Neural cell (in vitro differentiated cells): ENCODE results near the gene MEGF11. TPM values are rescaled to one million over a fixed set of nuclear protein-coding genes. Genes with fewer than 3 reads are reported as not detected.

ENCODE experiments used
- H2AFZ ChIP-seq: fragments of 200-600, 300-800 bp; sonication (generic), shearing (Covaris generic); 2 replicates; pipeline ENCODE4 v1.6.0; 2014; ENCODE audit warnings: low read depth, mild to moderate bottlenecking, antibody characterized with exemption, low read length, moderate library complexity
- H3F3A ChIP-seq: fragments of 200-600 bp; shearing (Covaris generic); 2 replicates; pipeline ENCODE4 v1.6.1; 2016; ENCODE audit warnings: mild to moderate bottlenecking, moderate library complexity, mixed read lengths, antibody characterized with exemption, low read length; ENCODE audit not compliant: insufficient read depth, poor library complexity, severe bottlenecking
- H3K27ac ChIP-seq: fragments of 200-600, 300-800 bp; sonication (generic), shearing (Covaris generic); 2 replicates; pipeline ENCODE4 v1.5.1; 2014; ENCODE audit warnings: mild to moderate bottlenecking, low read length, moderate library complexity
- H3K27me3 ChIP-seq: fragments of 300-800, 200-600 bp; sonication (generic), shearing (Covaris generic); 2 replicates; pipeline ENCODE4 v1.6.0; 2014; ENCODE audit warnings: mild to moderate bottlenecking, low read depth, low read length, moderate library complexity; ENCODE audit not compliant: insufficient read depth
- H3K36me3 ChIP-seq: fragments of 300-800, 200-600 bp; sonication (generic), shearing (Covaris generic); 2 replicates; pipeline ENCODE4 v1.5.1; 2014; ENCODE audit warnings: mild to moderate bottlenecking, antibody characterized with exemption, low read length, moderate library complexity; ENCODE audit not compliant: insufficient read depth
- H3K4me2 ChIP-seq: fragments of 300-800, 200-600 bp; sonication (generic), shearing (Covaris generic); 2 replicates; pipeline ENCODE4 v1.6.0; 2014; ENCODE audit warnings: mild to moderate bottlenecking, low read length
- H3K4me3 ChIP-seq: fragments of 300-800, 200-600 bp; sonication (generic), shearing (Covaris generic); 2 replicates; pipeline ENCODE4 v1.5.1; 2014; ENCODE audit warnings: mild to moderate bottlenecking, low read length, moderate library complexity
- H3K79me2 ChIP-seq: fragments of 200-600 bp; shearing (Covaris generic); replicated peaks from 2 replicates; pipeline ENCODE4 v1.6.0; 2014; ENCODE audit warnings: mild to moderate bottlenecking, low read length, moderate library complexity; ENCODE audit not compliant: insufficient read depth
- H3K9ac ChIP-seq: fragments of 300-800, 200-600 bp; sonication (generic), shearing (Covaris generic); 2 replicates; pipeline ENCODE4 v1.6.1; 2016; ENCODE audit warnings: mild to moderate bottlenecking, low read length, mixed read lengths
- H3K9me2 ChIP-seq: fragments of 200-600 bp; shearing (Covaris generic); 2 replicates; pipeline ENCODE4 v1.6.1; 2016; ENCODE audit warnings: mild to moderate bottlenecking, low read length, mixed read lengths; ENCODE audit not compliant: insufficient read depth
- H3K9me3 ChIP-seq: fragments of 200-600, 300-800 bp; sonication (generic), shearing (Covaris generic); 2 replicates; pipeline ENCODE4 v1.6.1; 2016; ENCODE audit warnings: mild to moderate bottlenecking, mixed run types, low read length, moderate library complexity, mixed read lengths
- H4K20me1 ChIP-seq: fragments of 200-600 bp; shearing (Covaris generic); 2 replicates; pipeline ENCODE4 v1.6.1; 2016; ENCODE audit warnings: mild to moderate bottlenecking, mixed run types; ENCODE audit not compliant: insufficient read depth
- EP300 ChIP-seq: fragments of 450-650 bp; conservative IDR thresholded peaks from 2 replicates; pipeline ENCODE4 v1.6.1; 2014; ENCODE audit warnings: antibody characterized with exemption, mild to moderate bottlenecking, moderate library complexity; ENCODE audit not compliant: poor library complexity, severe bottlenecking
- EZH2 ChIP-seq: fragments of 200-600, 300-800 bp; shearing (Covaris generic), sonication (generic); IDR thresholded peaks from 2 replicates; pipeline ENCODE4 v1.6.1; 2014; ENCODE audit warnings: antibody characterized with exemption, low read length, borderline replicate concordance, mild to moderate bottlenecking; ENCODE audit not compliant: insufficient read depth, poor library complexity, severe bottlenecking
- MXI1 ChIP-seq: fragments of 450-650 bp; conservative IDR thresholded peaks from 2 replicates; pipeline ENCODE4 v1.6.1; 2014; ENCODE audit warnings: antibody characterized with exemption, mild to moderate bottlenecking; ENCODE audit not compliant: poor library complexity, severe bottlenecking
- POLR2AphosphoS5 ChIP-seq: IDR thresholded peaks from 2 replicates; pipeline ENCODE4 v1.6.1; 2012
- RAD21 ChIP-seq: fragments of 450-650 bp; conservative IDR thresholded peaks from 2 replicates; pipeline ENCODE4 v1.6.1; 2014; ENCODE audit warnings: antibody characterized with exemption, mild to moderate bottlenecking, moderate library complexity
- SMC3 ChIP-seq: fragments of 450-650 bp; conservative IDR thresholded peaks from 2 replicates; pipeline ENCODE4 v1.6.1; 2014; ENCODE audit warnings: antibody characterized with exemption, mild to moderate bottlenecking, moderate library complexity; ENCODE audit not compliant: poor library complexity
- TAF1 ChIP-seq: IDR thresholded peaks from 2 replicates; pipeline ENCODE4 v1.6.1; 2012; ENCODE audit warnings: low read depth
- polyA plus RNA-seq: library from polyadenylated mRNA; depleted of rRNA; stranded (reverse); fragments of >200 nt; gene quantifications from 2 replicates; pipeline ENCODE4 v1.2.3, GENCODE V29; 2014
- TF ChIP-seq, protein P1 (sequence below): IDR thresholded peaks from 2 replicates; pipeline ENCODE4 v1.6.1; 2012; ENCODE audit warnings: borderline replicate concordance
- TF ChIP-seq, protein P2 (sequence below): fragments of 450-650 bp; IDR thresholded peaks from 2 replicates; pipeline ENCODE4 v1.5.1; 2014; ENCODE audit warnings: antibody characterized with exemption, mild to moderate bottlenecking, moderate library complexity; ENCODE audit not compliant: poor library complexity, severe bottlenecking

MEGF11 gene
- polyA plus RNA-seq, 1 donor from 2014 or later = 0.64 TPM

DNA sequence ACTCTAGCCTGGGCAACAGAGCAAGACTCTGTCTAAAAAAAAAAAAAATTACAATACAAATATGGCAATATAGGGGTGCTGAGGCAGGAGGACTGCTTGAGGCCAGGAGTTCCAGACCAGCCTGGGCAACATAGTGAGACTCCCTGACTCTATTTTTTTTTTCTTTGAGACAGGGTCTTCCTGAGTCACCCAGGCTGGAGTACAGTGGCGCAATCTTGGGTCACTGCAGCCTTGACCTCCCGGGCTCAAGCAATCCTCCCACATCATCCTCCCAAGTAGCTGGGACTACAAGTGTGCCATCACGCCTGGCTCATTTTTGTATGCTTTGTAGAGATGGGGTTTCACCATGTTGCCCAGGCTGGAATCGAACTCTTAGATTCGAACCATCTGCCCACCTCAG lies 401.6 kb downstream of the MEGF11 start:
- no peaks in the 10 kb centered on the region for H3K9me2 ChIP-seq

DNA sequence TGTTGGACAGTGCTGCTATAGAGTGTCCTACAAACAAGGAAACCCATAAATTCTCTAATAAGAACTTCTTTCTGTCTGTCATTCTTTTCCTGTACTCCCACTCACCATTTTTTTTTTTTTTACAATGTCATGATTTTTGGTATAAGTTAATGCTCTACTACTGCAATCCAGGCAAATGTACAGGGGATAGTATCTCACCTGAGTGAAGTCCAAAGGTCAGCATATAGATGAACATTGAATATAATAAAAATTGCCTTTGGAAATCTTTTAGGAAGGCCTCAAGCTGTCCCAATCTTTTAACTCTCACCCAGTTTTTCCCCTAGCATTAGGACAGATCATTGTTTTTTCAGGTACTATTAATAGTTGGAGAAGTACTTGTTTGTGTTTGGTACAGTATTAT lies 405.6 kb downstream of the MEGF11 start:
- Histone ChIP-seq H3K9me2 (no peaks in the 10 kb centered on the region), H3K79me2 (no peaks in the 10 kb centered on the region), H3K27ac (no peak overlapping the region), H3K9me3 (no peaks in the 10 kb centered on the region), H3F3A (no peaks in the 10 kb centered on the region), H3K4me2 (no peak overlapping the region), H3K4me3 (no peak overlapping the region), H4K20me1 (no peaks in the 10 kb centered on the region), H3K36me3 (no peaks in the 10 kb centered on the region), H3K27me3 (no peaks in the 10 kb centered on the region), H2AFZ (no peak overlapping the region), H3K9ac (no peak overlapping the region)
- TF ChIP-seq, protein P1, sequence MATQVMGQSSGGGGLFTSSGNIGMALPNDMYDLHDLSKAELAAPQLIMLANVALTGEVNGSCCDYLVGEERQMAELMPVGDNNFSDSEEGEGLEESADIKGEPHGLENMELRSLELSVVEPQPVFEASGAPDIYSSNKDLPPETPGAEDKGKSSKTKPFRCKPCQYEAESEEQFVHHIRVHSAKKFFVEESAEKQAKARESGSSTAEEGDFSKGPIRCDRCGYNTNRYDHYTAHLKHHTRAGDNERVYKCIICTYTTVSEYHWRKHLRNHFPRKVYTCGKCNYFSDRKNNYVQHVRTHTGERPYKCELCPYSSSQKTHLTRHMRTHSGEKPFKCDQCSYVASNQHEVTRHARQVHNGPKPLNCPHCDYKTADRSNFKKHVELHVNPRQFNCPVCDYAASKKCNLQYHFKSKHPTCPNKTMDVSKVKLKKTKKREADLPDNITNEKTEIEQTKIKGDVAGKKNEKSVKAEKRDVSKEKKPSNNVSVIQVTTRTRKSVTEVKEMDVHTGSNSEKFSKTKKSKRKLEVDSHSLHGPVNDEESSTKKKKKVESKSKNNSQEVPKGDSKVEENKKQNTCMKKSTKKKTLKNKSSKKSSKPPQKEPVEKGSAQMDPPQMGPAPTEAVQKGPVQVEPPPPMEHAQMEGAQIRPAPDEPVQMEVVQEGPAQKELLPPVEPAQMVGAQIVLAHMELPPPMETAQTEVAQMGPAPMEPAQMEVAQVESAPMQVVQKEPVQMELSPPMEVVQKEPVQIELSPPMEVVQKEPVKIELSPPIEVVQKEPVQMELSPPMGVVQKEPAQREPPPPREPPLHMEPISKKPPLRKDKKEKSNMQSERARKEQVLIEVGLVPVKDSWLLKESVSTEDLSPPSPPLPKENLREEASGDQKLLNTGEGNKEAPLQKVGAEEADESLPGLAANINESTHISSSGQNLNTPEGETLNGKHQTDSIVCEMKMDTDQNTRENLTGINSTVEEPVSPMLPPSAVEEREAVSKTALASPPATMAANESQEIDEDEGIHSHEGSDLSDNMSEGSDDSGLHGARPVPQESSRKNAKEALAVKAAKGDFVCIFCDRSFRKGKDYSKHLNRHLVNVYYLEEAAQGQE = no peak
- no peak for TF ChIP-seq RAD21
- TF ChIP-seq, protein P2, sequence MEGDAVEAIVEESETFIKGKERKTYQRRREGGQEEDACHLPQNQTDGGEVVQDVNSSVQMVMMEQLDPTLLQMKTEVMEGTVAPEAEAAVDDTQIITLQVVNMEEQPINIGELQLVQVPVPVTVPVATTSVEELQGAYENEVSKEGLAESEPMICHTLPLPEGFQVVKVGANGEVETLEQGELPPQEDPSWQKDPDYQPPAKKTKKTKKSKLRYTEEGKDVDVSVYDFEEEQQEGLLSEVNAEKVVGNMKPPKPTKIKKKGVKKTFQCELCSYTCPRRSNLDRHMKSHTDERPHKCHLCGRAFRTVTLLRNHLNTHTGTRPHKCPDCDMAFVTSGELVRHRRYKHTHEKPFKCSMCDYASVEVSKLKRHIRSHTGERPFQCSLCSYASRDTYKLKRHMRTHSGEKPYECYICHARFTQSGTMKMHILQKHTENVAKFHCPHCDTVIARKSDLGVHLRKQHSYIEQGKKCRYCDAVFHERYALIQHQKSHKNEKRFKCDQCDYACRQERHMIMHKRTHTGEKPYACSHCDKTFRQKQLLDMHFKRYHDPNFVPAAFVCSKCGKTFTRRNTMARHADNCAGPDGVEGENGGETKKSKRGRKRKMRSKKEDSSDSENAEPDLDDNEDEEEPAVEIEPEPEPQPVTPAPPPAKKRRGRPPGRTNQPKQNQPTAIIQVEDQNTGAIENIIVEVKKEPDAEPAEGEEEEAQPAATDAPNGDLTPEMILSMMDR = no peak
- TF ChIP-seq TAF1 = no peak
- TF ChIP-seq SMC3 = no peak
- TF ChIP-seq POLR2AphosphoS5 = no peak
- TF ChIP-seq MXI1 = no peak
- TF ChIP-seq EZH2 = no peak
- no peak for TF ChIP-seq EP300

More for the DNA sequence above, 401.6 kb downstream of the MEGF11 start:
- Histone ChIP-seq H2AFZ (no peak overlapping the region), H3K4me3 (no peak overlapping the region), H3K9ac (no peak overlapping the region), H3K27ac (no peak overlapping the region), H3K4me2 (no peak overlapping the region), H3F3A (no peaks in the 10 kb centered on the region), H3K9me3 (no peaks in the 10 kb centered on the region), H3K79me2 (no peaks in the 10 kb centered on the region), H3K36me3 (no peaks in the 10 kb centered on the region), H4K20me1 (no peaks in the 10 kb centered on the region), H3K27me3 (no peaks in the 10 kb centered on the region)
- TF ChIP-seq EZH2 (no peak), MXI1 (no peak), SMC3 (no peak), RAD21 (no peak)
